Astrocyte of the spinal cord (primary cell): ENCODE results near the gene HS6ST3.
A peak's percentile ranks its signal among the peaks of the same experiment; 100 is the strongest.

Source experiments
- DNase-seq: peaks from one replicate; pipeline ENCODE4 v3.0.0; 2011; ENCODE audit warnings: low read depth, low spot score
- H3K4me3 ChIP-seq: 2 replicates; pipeline ENCODE4 v1.5.1; 2011; ENCODE audit warnings: low read depth, mild to moderate bottlenecking, low read length, moderate library complexity
- in situ Hi-C: cut with HindIII; loops from 2 replicates; pipeline ENCODE4 v1.10.0; 2017; ENCODE audit warnings: low sequenced_read_pairs
- TF ChIP-seq, protein P1 (sequence below): IDR thresholded peaks from 2 replicates; pipeline ENCODE4 v1.5.1; 2012; ENCODE audit warnings: low read depth, mild to moderate bottlenecking, low read length, inconsistent platforms

Gene HS6ST3

DNA sequence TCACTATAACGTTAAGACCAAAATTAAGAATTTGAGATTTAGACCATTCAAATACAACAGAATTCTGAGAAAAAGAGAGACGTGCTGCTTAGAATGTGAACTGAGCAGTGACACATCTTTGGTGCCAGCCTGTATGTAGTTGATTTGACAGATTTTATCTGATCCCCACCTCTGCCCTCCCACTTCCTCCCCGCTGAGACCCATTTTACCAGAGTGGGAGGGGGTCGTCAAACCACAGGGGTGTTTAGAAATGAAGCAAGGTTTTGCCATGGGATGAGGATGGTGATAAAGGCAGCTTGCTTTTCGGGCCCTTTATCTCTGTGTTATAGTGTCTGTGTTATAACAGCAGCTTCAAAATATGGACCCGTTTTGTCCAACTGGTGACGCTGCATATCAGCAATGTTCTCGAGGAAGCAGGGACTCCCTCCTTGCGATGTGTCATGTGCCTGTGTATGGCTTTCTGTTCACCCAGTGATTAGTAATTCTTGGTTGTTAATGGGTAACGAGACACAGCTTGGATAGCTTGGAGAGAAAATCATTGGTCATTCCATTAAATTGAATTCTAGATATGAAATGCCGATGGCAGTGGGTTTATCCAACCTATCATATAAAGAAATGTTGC is 125.0 kb downstream of the HS6ST3 start:
- TF ChIP-seq, protein P1, sequence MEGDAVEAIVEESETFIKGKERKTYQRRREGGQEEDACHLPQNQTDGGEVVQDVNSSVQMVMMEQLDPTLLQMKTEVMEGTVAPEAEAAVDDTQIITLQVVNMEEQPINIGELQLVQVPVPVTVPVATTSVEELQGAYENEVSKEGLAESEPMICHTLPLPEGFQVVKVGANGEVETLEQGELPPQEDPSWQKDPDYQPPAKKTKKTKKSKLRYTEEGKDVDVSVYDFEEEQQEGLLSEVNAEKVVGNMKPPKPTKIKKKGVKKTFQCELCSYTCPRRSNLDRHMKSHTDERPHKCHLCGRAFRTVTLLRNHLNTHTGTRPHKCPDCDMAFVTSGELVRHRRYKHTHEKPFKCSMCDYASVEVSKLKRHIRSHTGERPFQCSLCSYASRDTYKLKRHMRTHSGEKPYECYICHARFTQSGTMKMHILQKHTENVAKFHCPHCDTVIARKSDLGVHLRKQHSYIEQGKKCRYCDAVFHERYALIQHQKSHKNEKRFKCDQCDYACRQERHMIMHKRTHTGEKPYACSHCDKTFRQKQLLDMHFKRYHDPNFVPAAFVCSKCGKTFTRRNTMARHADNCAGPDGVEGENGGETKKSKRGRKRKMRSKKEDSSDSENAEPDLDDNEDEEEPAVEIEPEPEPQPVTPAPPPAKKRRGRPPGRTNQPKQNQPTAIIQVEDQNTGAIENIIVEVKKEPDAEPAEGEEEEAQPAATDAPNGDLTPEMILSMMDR = no peak
- H3K4me3 ChIP-seq = no peak overlapping the region
- in situ Hi-C loops = no loop called here
- no peak for DNase-seq

DNA sequence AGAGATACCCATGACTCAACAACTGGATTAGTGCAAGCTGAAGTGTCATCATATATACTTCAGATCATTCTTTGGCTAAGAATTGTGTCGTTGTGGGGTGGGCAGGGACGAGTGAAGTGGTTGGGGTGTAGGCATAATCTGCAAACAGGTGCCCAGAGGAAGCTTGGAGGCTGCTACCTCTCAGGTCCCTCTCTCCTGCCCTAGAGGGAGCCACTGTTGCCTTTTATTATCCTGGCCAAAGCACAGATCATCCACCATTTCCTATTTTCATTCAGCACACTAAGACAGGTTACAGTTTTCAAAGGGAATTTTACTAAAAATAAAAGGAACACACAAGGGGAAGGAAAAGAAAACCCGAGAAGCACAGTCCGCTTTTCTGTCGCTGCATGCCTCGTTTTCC is 126.6 kb downstream of the HS6ST3 start:
- TF ChIP-seq, protein P1 = no peak
- in situ Hi-C loops = no loop called here
- no peak overlapping the region for H3K4me3 ChIP-seq
- DNase-seq = no peak

DNA sequence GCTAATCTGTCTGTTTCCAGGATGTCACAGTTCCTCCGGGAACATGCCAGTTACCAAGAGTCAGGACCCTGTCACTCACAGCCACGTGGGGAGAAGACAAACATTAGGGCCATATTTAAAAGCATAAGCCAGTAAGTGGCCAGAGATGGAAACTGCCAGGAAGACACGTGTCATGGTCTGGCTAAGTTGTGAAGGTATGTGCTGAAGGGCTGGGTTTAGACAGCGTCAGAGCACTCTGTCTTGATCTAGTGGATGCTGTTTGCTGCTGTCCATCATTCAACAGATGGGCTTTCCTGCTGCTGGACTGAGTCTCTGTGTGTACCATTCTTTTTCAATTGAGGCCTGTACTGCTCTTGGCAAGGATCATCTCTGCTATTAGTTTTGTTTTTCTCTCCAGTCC is 128.6 kb downstream of the HS6ST3 start:
- in situ Hi-C loops = no loop called here
- H3K4me3 ChIP-seq = no peak overlapping the region
- no peak for DNase-seq
- TF ChIP-seq, protein P1 = no peak

DNA sequence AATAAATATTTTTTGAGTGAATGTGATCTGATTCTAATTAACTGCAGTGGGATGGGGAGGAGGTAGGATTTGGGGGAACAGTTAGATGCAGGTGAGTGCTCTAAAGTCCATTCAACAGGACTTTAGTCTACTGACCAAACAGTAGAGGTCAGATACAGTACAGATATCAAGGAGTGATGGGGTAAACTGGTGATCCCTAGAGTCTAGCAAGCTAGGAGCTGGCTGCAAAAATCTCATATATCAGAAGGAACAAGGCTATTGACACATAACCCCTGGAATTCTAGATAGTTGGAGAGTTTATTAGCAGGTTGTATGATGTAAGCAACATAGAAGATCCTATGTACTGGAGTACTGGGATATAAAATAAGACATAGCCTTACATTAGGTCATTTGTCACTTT is 131.6 kb downstream of the HS6ST3 start:
- TF ChIP-seq, protein P1 = no peak
- no peak overlapping the region for H3K4me3 ChIP-seq
- DNase-seq = no peak
- in situ Hi-C loops = no loop called here

DNA sequence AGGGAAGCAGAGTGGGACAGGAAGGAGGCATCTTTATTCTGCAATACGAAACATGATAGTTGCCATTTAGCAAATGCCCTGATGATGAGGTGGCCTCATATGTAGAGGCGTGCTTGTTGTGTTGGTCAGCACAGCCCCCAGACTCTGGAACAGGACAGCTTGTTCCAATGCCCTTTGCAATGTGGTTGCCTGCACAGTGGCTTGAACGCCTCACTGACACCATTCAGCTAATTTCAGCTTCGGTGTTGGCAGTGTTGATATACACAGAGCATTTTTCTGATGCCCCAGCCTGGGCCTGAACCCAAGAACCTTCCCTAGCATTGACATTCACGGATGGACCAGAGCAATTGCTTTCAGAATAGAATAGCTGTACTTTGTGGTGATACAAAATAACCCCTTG is 133.3 kb downstream of the HS6ST3 start:
- H3K4me3 ChIP-seq = no peak overlapping the region
- TF ChIP-seq, protein P1 = no peak
- in situ Hi-C loops = no loop called here
- no peak for DNase-seq

DNA sequence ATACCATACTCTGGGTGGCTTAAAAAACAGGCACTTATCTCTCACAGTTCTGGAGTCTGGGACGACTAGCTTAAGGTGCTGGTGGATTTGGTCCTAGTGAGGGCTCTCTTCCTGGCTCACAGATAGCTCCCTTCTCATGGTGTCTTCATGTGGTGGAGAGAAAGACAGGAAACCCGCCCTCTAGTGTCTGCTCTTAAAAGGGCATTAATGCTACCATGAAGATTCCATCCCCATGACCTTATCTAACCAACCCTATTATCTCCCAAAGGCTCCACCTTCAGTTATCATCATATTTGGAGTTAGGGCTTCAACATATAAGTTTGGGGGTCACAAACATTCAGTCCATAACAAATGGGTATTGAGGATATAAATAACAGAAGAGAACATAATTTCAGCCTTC is 139.4 kb downstream of the HS6ST3 start:
- in situ Hi-C loops = no loop called here
- H3K4me3 ChIP-seq = no peak overlapping the region
- TF ChIP-seq, protein P1 = peak; percentile 43
- no peak for DNase-seq
